ENCODE data around the gene ADAMTS20.
A peak's percentile ranks its signal among the peaks of the same experiment; 100 is the strongest.
"Not testable (repeated sequence)": the region's sequence is repeated elsewhere in the genome, so short reads cannot be mapped to it uniquely, and the experiment has no call there.

ADAMTS20 gene

GRCh38 chr12:43462741-43463140 lies 89.3 kb downstream of the ADAMTS20 start:
- DNase-seq = no peak

GRCh38 chr12:43462080-43462479 lies 89.9 kb downstream of the ADAMTS20 start:
- no peak for DNase-seq

- DNase-seq = no peak
Observed at GRCh38 chr12:43459285-43459684, 92.7 kb downstream of the ADAMTS20 start.

- no peak for DNase-seq
Observed at GRCh38 chr12:43453761-43454160, 98.2 kb downstream of the ADAMTS20 start.

GRCh38 chr12:43444940-43445564 lies 107.0 kb downstream of the ADAMTS20 start:
- peak; percentile 21 for DNase-seq

GRCh38 chr12:43436597-43436996 lies 115.4 kb downstream of the ADAMTS20 start:
- DNase-seq = no peak

GRCh38 chr12:43434614-43435013 lies 117.4 kb downstream of the ADAMTS20 start:
- DNase-seq = no peak

GRCh38 chr12:43428088-43428600 lies 123.9 kb downstream of the ADAMTS20 start:
- no peak for DNase-seq

- no peak for DNase-seq
Observed at GRCh38 chr12:43425361-43425760, 126.6 kb downstream of the ADAMTS20 start.

GRCh38 chr12:43416981-43417380 lies 135.0 kb downstream of the ADAMTS20 start:
- DNase-seq = no peak

GRCh38 chr12:43407816-43408645 lies 144.0 kb downstream of the ADAMTS20 start:
- no peak for DNase-seq

GRCh38 chr12:43406801-43407200 lies 145.2 kb downstream of the ADAMTS20 start:
- no peak for DNase-seq

- DNase-seq = no peak
Observed at GRCh38 chr12:43402436-43402835, 149.6 kb downstream of the ADAMTS20 start.

GRCh38 chr12:43401096-43401495 lies 150.9 kb downstream of the ADAMTS20 start:
- DNase-seq = no peak

GRCh38 chr12:43396671-43397070 lies 155.3 kb downstream of the ADAMTS20 start:
- DNase-seq = no peak

GRCh38 chr12:43392116-43392515 lies 159.9 kb downstream of the ADAMTS20 start:
- DNase-seq = no peak

- DNase-seq = no peak
Observed at GRCh38 chr12:43381879-43382278, 170.1 kb downstream of the ADAMTS20 start.

GRCh38 chr12:43378448-43378847 lies 173.6 kb downstream of the ADAMTS20 start:
- DNase-seq = no peak

GRCh38 chr12:43370263-43370662 lies 181.7 kb downstream of the ADAMTS20 start:
- no peak for DNase-seq

GRCh38 chr12:43362910-43363694 lies 188.9 kb downstream of the ADAMTS20 start:
- DNase-seq = no peak

GRCh38 chr12:43361031-43361710 lies 190.8 kb downstream of the ADAMTS20 start:
- no peak for DNase-seq

- DNase-seq = not testable (repeated sequence)
Observed at GRCh38 chr12:43360001-43360400, 192.0 kb downstream of the ADAMTS20 start.

- no peak for DNase-seq
Observed at GRCh38 chr12:43357141-43357540, 194.9 kb downstream of the ADAMTS20 start.
